Stimulated activated CD4-positive, alpha-beta T cell treated with anti-CD3 and anti-CD28 coated beads, Interleukin-15, amount 100 ng/mL, for 24 hours (primary cell): ENCODE measurements around the gene PSIP1.
"Not testable (repeated sequence)": the region's sequence is repeated elsewhere in the genome, so short reads cannot be mapped to it uniquely, and the experiment has no call there.

Source experiments
- DNase-seq: peaks from one replicate; pipeline ENCODE4 v3.0.0-alpha.2; 2020

Gene PSIP1

GRCh38 chr9:15510789-15511575 lies at the start of gene PSIP1:
Gene PSIP1, minus strand, starts transcription at chr9:15510970. Its CDS starts 782 bp downstream, at chr9:15510188.
- DNase-seq, result peak; percentile 87

DNA sequence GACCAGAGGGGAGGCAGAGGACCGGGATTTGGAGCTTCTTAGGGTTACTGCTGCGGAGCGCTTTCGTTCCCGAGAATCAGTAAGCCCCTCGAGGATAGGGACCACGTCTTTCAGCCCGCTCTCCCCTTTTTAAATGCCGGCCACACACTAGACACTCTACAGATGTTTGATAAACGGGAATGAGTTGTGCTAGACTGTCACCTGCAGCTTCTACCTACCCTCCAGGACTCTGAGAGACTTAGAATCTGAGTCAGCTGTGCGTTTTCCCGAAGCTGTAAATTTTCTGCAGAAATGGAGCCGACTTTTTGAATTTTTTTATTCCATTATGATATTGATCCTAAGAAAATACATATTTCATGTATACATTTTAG lies 42.7 kb upstream of the PSIP1 start:
- DNase-seq, result no peak

DNA sequence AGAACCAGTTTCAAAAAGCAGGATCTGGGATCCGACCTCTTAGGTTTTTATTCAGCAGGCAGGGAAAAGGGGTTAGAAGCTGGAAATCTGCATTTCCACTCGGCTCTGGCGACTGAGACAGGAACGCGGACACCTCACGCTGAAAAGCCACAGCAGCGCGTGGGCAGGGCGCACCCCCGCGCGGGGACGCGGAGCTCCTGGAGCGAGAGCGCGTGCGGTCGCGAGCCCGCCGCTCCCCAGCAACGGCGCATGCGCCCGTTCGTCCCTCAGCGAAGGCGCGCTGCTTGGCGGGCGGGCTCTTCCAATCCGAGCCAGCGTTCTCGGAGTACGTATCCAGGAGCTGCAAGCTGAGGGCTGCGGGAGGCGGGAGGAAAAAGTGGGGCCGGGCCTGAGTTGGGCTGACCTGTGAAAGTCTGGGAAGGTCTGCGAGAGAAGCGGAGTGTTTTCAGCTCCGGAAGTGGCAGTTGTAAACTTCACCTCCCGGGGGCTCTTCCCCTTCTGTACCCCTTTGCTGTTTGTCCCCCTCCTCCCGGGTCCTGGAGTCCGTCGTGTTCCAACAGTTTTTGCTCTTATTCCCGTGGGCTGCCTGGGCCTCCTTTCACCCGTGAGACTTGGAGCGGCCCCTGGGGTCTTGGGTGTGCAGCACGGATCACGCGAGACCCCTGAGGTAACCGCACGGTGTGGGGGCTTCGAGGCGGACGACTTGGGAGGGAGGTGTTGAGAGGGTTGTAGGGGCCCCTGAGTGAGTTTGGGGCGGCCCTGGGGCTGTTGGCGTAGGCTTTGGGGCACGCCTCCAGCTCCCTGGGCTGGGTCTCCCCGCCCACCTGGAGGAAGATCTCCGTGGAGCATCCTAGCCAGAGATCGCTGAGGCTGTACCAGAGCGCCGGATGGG lies 42.1 kb upstream of the PSIP1 start, which contains the start of gene CCDC171:
Gene CCDC171, plus strand, starts transcription at position 408 of the 892 bp plus-strand sequence. CDS start 11,046 bp downstream, outside the sequence.
- DNase-seq, result peak; percentile 92

GRCh38 chr9:15549611-15550010 lies 38.8 kb upstream of the PSIP1 start:
- no peak for DNase-seq

GRCh38 chr9:15543047-15543813 lies 32.5 kb upstream of the PSIP1 start:
- DNase-seq, result no peak

- DNase-seq, result no peak
Observed at GRCh38 chr9:15542624-15543023, 31.9 kb upstream of the PSIP1 start.

GRCh38 chr9:15541872-15542271 lies 31.1 kb upstream of the PSIP1 start:
- no peak for DNase-seq

DNA sequence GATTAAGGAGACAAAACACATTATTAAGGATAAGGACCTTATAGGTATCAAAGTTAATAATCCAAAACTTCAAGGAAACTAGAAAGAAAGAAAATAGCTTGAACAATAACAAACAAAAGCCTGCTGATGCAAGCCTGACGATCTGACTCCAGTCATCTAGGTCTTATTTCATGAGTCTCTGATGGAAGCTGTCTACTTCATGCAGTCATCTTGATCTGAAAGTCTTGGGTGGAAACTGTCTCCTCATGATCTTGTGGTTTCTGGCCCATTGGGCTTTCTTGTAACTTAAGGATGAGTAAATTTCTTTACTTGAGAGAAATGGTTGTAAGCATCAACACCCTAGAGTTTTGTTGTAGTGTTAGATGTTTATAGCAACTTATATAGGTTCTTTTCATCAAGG lies 20.6 kb upstream of the PSIP1 start:
- no peak for DNase-seq

DNA sequence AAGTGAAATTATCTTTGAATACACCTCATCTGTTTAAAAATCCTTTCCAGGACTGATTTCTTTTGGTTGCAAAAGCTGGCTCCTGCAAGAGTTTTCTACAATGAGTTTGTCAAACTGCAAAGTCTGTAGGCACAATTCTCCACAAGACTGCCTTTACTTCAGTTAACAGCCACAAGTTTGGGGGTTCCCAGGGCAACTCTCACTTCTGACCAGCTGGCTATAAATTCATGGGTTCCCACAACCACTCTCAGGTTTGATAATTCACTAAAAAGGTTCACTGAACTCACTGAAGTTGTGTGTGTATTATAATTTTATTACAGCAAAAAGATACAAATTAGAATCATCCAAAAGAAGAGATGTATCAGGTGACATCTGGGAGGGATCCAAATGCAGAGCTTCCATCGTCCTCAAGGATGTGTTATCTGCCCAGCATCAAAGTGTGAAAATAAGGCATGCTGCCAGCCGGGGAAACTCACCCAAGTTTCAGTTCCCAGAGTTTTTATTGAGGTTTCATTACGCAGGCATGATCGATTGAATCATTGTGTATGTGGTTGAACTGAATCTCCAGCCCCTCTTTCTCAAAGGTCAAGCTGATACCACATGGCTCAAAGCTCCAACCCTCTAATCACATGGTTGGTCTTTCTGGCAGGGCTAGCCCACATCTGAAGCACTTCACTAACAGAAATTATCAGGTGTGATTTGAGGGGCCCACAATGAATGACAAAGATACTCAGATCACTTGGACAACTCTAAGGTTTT lies 19.0 kb upstream of the PSIP1 start:
- no peak for DNase-seq

- DNase-seq, result not testable (repeated sequence)
Observed at GRCh38 chr9:15527035-15527434, 16.3 kb upstream of the PSIP1 start.

DNA sequence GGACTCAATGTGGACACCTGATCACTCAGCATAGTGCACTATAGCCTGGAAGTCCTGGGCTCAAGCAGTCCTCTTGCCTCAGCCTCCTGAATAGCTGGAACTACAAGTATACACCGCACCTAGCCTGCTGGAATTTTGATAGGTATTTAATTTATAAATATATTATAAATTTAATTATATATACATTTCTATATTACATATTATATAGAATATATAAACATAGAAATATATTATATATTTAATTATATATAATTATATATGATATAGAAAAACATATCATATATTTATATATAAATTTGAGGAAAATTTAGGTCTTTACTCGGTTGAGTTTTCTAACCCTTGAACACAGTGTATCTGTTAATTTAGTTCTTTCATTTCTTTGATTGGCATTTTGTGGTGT lies 15.2 kb upstream of the PSIP1 start:
- no peak for DNase-seq

- DNase-seq, result no peak
Observed at GRCh38 chr9:15524845-15525455, 14.2 kb upstream of the PSIP1 start.

- no peak for DNase-seq
Observed at GRCh38 chr9:15522130-15522755, 11.5 kb upstream of the PSIP1 start.

GRCh38 chr9:15521254-15521653 lies 10.5 kb upstream of the PSIP1 start:
- DNase-seq, result no peak

- no peak for DNase-seq
Observed at GRCh38 chr9:15519831-15520230, 9.1 kb upstream of the PSIP1 start.

GRCh38 chr9:15513335-15513734 lies 2.6 kb upstream of the PSIP1 start:
- peak; percentile 24 for DNase-seq

GRCh38 chr9:15512889-15513288 lies 2.1 kb upstream of the PSIP1 start:
- no peak for DNase-seq

GRCh38 chr9:15512204-15512603 lies 1.4 kb upstream of the PSIP1 start:
- no peak for DNase-seq

GRCh38 chr9:15509931-15510788 lies 610 bp downstream of the PSIP1 start:
- peak; percentile 73 for DNase-seq

DNA sequence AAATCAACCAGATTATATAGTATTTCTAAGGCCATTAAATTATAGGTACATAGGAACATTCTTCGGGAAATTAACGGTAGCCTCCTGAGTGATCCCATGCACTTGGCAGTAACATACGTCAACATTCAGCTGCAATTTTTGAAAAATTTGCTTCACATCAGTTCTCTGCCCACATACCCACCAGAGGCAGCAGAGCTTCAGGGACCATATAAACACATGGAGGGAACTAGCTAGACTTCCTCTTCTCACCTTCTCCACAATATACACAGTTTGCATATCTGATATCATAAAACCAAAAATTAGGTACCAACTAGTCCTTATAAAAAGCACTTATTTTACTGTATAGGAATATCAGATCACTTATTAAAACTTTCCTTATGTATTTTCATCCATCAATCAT lies 4.8 kb downstream of the PSIP1 start:
- no peak for DNase-seq
